K562 (cell line): Measurements from ENCODE around the gene RNASEH2A.

ENCODE experiments used
- CBX2 ChIP-seq: fragments of 200-600 bp; sonication (generic); IDR thresholded peaks from one replicate; pipeline ENCODE4 v1.6.1; 2012; ENCODE audit warnings: mild to moderate bottlenecking, low read length, inconsistent platforms; ENCODE audit not compliant: insufficient read depth, poor library complexity, severe bottlenecking
- HDAC6 ChIP-seq: IDR thresholded peaks from 2 replicates; pipeline ENCODE4 v1.6.1; 2012; ENCODE audit warnings: low read depth, mild to moderate bottlenecking, control low read depth, inconsistent platforms, low read length, moderate library complexity
- POLR2A ChIP-seq: fragments of 450-650 bp; conservative IDR thresholded peaks from 2 replicates; pipeline ENCODE4 v1.6.1; 2016
- POLR2AphosphoS5 ChIP-seq: IDR thresholded peaks from 2 replicates; pipeline ENCODE4 v1.6.1; 2011; ENCODE audit warnings: mild to moderate bottlenecking, low read depth, low read length, moderate library complexity; ENCODE audit not compliant: control insufficient read depth, insufficient read depth
- XRCC5 ChIP-seq: fragments of 200-400 bp; formaldehyde crosslinking; IDR thresholded peaks from 2 replicates; pipeline ENCODE4 v1.6.1; 2017; ENCODE audit warnings: low read depth, mild to moderate bottlenecking, low read length
- TF ChIP-seq, protein P1 (sequence below), 3 experiments: IDR thresholded peaks in 2 of 3; conservative IDR thresholded peaks in 1 of 3; 2 replicates each; pipeline ENCODE4 v1.5.1; 2011 to 2012; ENCODE audit warnings: low read length in 3 of 3, mild to moderate bottlenecking in 3 of 3, control low read depth in 2 of 3, improper control_type of control experiment in 1 of 3, inconsistent platforms in 1 of 3, low read depth in 1 of 3, mixed read lengths in 1 of 3, moderate library complexity in 1 of 3; ENCODE audit not compliant: insufficient read depth in 2 of 3
- TF ChIP-seq, protein P2 (sequence below): sonication (generic); formaldehyde crosslinking; IDR thresholded peaks from 2 replicates; pipeline ENCODE4 v1.9.0; 2022; ENCODE audit warnings: mild to moderate bottlenecking, missing genetic modification reagents

DNA sequence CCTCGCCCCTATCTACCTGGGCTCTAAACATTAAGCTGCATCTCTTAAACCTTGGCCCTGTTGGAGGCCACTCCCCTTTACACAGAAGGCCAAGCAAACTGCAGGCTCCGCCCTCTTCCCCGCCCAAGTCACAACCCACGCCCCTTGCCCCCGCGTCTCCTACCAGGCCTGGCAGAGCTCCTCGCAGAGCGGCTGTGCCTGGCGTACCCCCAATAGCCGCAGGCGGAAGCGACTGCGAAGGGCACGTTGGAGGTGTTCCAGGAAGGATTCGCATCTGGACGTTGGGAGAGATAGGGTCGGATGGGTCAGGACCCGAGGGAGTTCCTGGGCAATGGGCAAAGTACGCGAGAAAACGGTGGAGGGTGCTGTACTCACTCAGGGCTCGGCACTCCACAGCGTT, 22.1 kb downstream of the RNASEH2A start:
- TF ChIP-seq POLR2A (no peak), XRCC5 (no peak), CBX2 (no peak), HDAC6 (no peak), POLR2AphosphoS5 (no peak)
- TF ChIP-seq, protein P1, sequence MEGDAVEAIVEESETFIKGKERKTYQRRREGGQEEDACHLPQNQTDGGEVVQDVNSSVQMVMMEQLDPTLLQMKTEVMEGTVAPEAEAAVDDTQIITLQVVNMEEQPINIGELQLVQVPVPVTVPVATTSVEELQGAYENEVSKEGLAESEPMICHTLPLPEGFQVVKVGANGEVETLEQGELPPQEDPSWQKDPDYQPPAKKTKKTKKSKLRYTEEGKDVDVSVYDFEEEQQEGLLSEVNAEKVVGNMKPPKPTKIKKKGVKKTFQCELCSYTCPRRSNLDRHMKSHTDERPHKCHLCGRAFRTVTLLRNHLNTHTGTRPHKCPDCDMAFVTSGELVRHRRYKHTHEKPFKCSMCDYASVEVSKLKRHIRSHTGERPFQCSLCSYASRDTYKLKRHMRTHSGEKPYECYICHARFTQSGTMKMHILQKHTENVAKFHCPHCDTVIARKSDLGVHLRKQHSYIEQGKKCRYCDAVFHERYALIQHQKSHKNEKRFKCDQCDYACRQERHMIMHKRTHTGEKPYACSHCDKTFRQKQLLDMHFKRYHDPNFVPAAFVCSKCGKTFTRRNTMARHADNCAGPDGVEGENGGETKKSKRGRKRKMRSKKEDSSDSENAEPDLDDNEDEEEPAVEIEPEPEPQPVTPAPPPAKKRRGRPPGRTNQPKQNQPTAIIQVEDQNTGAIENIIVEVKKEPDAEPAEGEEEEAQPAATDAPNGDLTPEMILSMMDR (IDR thresholded peaks at IDR 0.05 in 2 of 3, conservative IDR thresholded peaks at IDR 0.05 in 1 of 3; ENCODE audit: insufficient read depth in 2 of 3, low read depth in 1 of 3, low read length in 3 of 3): no peak
- TF ChIP-seq, protein P2, sequence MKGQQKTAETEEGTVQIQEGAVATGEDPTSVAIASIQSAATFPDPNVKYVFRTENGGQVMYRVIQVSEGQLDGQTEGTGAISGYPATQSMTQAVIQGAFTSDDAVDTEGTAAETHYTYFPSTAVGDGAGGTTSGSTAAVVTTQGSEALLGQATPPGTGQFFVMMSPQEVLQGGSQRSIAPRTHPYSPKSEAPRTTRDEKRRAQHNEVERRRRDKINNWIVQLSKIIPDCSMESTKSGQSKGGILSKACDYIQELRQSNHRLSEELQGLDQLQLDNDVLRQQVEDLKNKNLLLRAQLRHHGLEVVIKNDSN (CRISPR knock-in tag): no peak
